Right lung (tissue), 5 donors: ENCODE data around the gene KPNA3. TPM values are rescaled to one million over a fixed set of nuclear protein-coding genes. Genes with fewer than 3 reads are reported as not detected.

Experiments used
- DNase-seq, 2 donors: peaks; one replicate each; pipeline ENCODE4 v3.0.0-alpha.2; 2013
- polyA plus RNA-seq, 5 donors: library from polyadenylated mRNA; unstranded; fragments of 120-200 nt; gene quantifications; one replicate each; pipeline versions ENCODE4 v1.2.1 to v1.2.3, GENCODE V29; 2013; ENCODE audit warnings: inconsistent platforms in 1 of 5, low replicate concordance in 1 of 5; ENCODE audit not compliant: insufficient read length in 5 of 5, insufficient read depth in 1 of 5

The KPNA3 gene
- polyA plus RNA-seq, 5 donors: 30.9 to 43.9 (median 32.4) TPM

- DNase-seq: no peak
Measured at GRCh38 chr13:49681842-49682435, 110.5 kb downstream of the KPNA3 start.

- DNase-seq: no peak
Measured at GRCh38 chr13:49679246-49679645, 113.2 kb downstream of the KPNA3 start.

- DNase-seq: no peak
Measured at GRCh38 chr13:49678191-49678914, 114.1 kb downstream of the KPNA3 start.

- no peak for DNase-seq
Measured at GRCh38 chr13:49676581-49677298, 115.7 kb downstream of the KPNA3 start.

GRCh38 chr13:49670828-49671227, 121.7 kb downstream of the KPNA3 start:
- no peak for DNase-seq

GRCh38 chr13:49669735-49670309, 122.7 kb downstream of the KPNA3 start:
- peak; percentile 31 to 75 for DNase-seq

GRCh38 chr13:49667773-49668172, 124.7 kb downstream of the KPNA3 start:
- DNase-seq: no peak

- no peak for DNase-seq
Measured at GRCh38 chr13:49664606-49665005, 127.9 kb downstream of the KPNA3 start.

GRCh38 chr13:49657241-49657641, 135.2 kb downstream of the KPNA3 start:
- DNase-seq: no peak

GRCh38 chr13:49655906-49656305, 136.6 kb downstream of the KPNA3 start:
- DNase-seq: no peak

- DNase-seq: no peak
Measured at GRCh38 chr13:49654011-49654410, 138.5 kb downstream of the KPNA3 start.

GRCh38 chr13:49653478-49653877, 139.0 kb downstream of the KPNA3 start:
- no peak for DNase-seq

- DNase-seq: no peak
Measured at GRCh38 chr13:49652355-49653305, 139.9 kb downstream of the KPNA3 start.

- DNase-seq: no peak
Measured at GRCh38 chr13:49651570-49652354, 140.7 kb downstream of the KPNA3 start.

GRCh38 chr13:49649963-49650312, 142.5 kb downstream of the KPNA3 start:
- no peak for DNase-seq

Other genes with a start within 250 kb of the KPNA3 start
- 10 to 100 TPM; 25.9 to 45.7 (median 36.6) TPM for gene RCBTB1, start 207.1 kb downstream of the KPNA3 start, polyA plus RNA-seq
- under 1 TPM; 0.50 to 0.86 (median 0.58) TPM for gene ARL11, start 164.2 kb downstream of the KPNA3 start, polyA plus RNA-seq
- 10 to 100 TPM; 68.7 to 79.5 (median 75.0) TPM for gene EBPL, start 101.2 kb downstream of the KPNA3 start, polyA plus RNA-seq
- gene SPRYD7, start 143.7 kb upstream of the KPNA3 start, polyA plus RNA-seq: 10 to 100 TPM; 11.5 to 19.0 (median 14.1) TPM
- 10 to 100 TPM; 41.5 to 57.8 (median 51.8) TPM for gene TRIM13, start 204.4 kb upstream of the KPNA3 start, polyA plus RNA-seq
- gene KCNRG, start 222.8 kb upstream of the KPNA3 start, polyA plus RNA-seq: 1 to 10 TPM; 3.1 to 7.4 (median 4.7) TPM